DND-41 (cell line): ENCODE data around the gene ACTR10.
"Not testable (repeated sequence)": the region's sequence is repeated elsewhere in the genome, so short reads cannot be mapped to it uniquely, and the experiment has no call there.

Experiments
- ATAC-seq: fragments of 200-7000 bp; cut with Tn5 transposase; 3 replicates; pipeline ENCODE4 v1.9.1; 2021; ENCODE audit warnings: low read depth; ENCODE audit not compliant: insufficient read depth
- DNase-seq: peaks from one replicate; pipeline ENCODE4 v3.0.0-alpha.2; 2020
- H2AFZ ChIP-seq: 2 replicates; pipeline ENCODE4 v1.6.0; 2012; ENCODE audit warnings: low read depth, low read length
- H3K27ac ChIP-seq: 2 replicates; pipeline ENCODE4 v1.5.1; 2012; ENCODE audit warnings: low read length, inconsistent platforms
- H3K27me3 ChIP-seq: fragments of 200-600 bp; sonication (generic); 2 replicates; pipeline ENCODE4 v1.6.0; 2012; ENCODE audit warnings: low read length, mild to moderate bottlenecking, inconsistent platforms; ENCODE audit not compliant: insufficient read depth, poor library complexity
- H3K36me3 ChIP-seq: 2 replicates; pipeline ENCODE4 v1.5.1; 2012; ENCODE audit warnings: low read length, inconsistent platforms; ENCODE audit not compliant: insufficient read depth
- H3K4me1 ChIP-seq: 2 replicates; pipeline ENCODE4 v1.5.1; 2012; ENCODE audit warnings: mild to moderate bottlenecking, low read length; ENCODE audit not compliant: insufficient read depth
- H3K4me2 ChIP-seq: 2 replicates; pipeline ENCODE4 v1.6.0; 2012; ENCODE audit warnings: mild to moderate bottlenecking, moderate library complexity, low read length, inconsistent platforms; ENCODE audit not compliant: insufficient read depth
- H3K4me3 ChIP-seq, 2 experiments: fragments of 200-600 bp in 1 of 2; shearing (Covaris generic) in 1 of 2; 2 replicates each; pipeline ENCODE4 v1.5.1; 2012 to 2016; ENCODE audit warnings: inconsistent platforms in 2 of 2, low read length in 2 of 2, mild to moderate bottlenecking in 2 of 2, low read depth in 1 of 2, moderate library complexity in 1 of 2
- H3K79me2 ChIP-seq: 2 replicates; pipeline ENCODE4 v1.6.0; 2012; ENCODE audit warnings: low read length, inconsistent platforms; ENCODE audit not compliant: insufficient read depth
- H3K9ac ChIP-seq: 2 replicates; pipeline ENCODE4 v1.6.0; 2012; ENCODE audit warnings: low read depth, mild to moderate bottlenecking, inconsistent platforms, low read length, moderate library complexity
- H3K9me3 ChIP-seq: 2 replicates; pipeline ENCODE4 v1.5.1; 2012; ENCODE audit warnings: low read length, moderate library complexity, mild to moderate bottlenecking, inconsistent platforms; ENCODE audit not compliant: insufficient read depth, severe bottlenecking
- H4K20me1 ChIP-seq: 2 replicates; pipeline ENCODE4 v1.6.0; 2012; ENCODE audit warnings: low read length; ENCODE audit not compliant: insufficient read depth
- EZH2 ChIP-seq: IDR thresholded peaks from 3 replicates; pipeline ENCODE4 v1.6.1; 2012; ENCODE audit warnings: borderline replicate concordance, low read depth, mild to moderate bottlenecking, moderate library complexity, low read length, inconsistent platforms; ENCODE audit not compliant: severe bottlenecking
- TF ChIP-seq, protein P1 (sequence below): IDR thresholded peaks from 2 replicates; pipeline ENCODE4 v1.5.1; 2012; ENCODE audit warnings: borderline replicate concordance, low read length, moderate library complexity, mild to moderate bottlenecking; ENCODE audit not compliant: poor library complexity, severe bottlenecking; ENCODE audit errors: extremely low read depth

ACTR10 gene

GRCh38 chr14:58249611-58250010 lies 49.7 kb downstream of the ACTR10 start:
- TF ChIP-seq EZH2: no peak
- TF ChIP-seq, protein P1, sequence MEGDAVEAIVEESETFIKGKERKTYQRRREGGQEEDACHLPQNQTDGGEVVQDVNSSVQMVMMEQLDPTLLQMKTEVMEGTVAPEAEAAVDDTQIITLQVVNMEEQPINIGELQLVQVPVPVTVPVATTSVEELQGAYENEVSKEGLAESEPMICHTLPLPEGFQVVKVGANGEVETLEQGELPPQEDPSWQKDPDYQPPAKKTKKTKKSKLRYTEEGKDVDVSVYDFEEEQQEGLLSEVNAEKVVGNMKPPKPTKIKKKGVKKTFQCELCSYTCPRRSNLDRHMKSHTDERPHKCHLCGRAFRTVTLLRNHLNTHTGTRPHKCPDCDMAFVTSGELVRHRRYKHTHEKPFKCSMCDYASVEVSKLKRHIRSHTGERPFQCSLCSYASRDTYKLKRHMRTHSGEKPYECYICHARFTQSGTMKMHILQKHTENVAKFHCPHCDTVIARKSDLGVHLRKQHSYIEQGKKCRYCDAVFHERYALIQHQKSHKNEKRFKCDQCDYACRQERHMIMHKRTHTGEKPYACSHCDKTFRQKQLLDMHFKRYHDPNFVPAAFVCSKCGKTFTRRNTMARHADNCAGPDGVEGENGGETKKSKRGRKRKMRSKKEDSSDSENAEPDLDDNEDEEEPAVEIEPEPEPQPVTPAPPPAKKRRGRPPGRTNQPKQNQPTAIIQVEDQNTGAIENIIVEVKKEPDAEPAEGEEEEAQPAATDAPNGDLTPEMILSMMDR: no peak
- peaks cover 71% of the 10 kb centered on the region for H4K20me1 ChIP-seq
- no peak overlapping the region; the same call in 1 of the 2 replicates for H3K4me2 ChIP-seq
- H2AFZ ChIP-seq: no peak overlapping the region
- ATAC-seq (no peak), DNase-seq (no peak)
- H3K9ac ChIP-seq: no peak overlapping the region
- peaks cover 98% of the 10 kb centered on the region for H3K79me2 ChIP-seq
- no peaks in the 10 kb centered on the region for H3K27me3 ChIP-seq
- no peak overlapping the region for H3K4me3 ChIP-seq
- H3K9me3 ChIP-seq: no peaks in the 10 kb centered on the region
- H3K27ac ChIP-seq: no peak overlapping the region
- peaks cover 75% of the 10 kb centered on the region for H3K36me3 ChIP-seq
- peaks cover 27% of the 10 kb centered on the region for H3K4me1 ChIP-seq

GRCh38 chr14:58258156-58258555 lies 58.2 kb downstream of the ACTR10 start:
- H3K4me2 ChIP-seq: no peak overlapping the region
- no peak overlapping the region for H3K9ac ChIP-seq
- H3K9me3 ChIP-seq: no peaks in the 10 kb centered on the region
- H2AFZ ChIP-seq: no peak overlapping the region
- peaks cover 86% of the 10 kb centered on the region for H3K79me2 ChIP-seq
- no peaks in the 10 kb centered on the region for H3K27me3 ChIP-seq
- no peak overlapping the region for H3K27ac ChIP-seq
- no peak overlapping the region for H3K4me3 ChIP-seq
- peaks cover 24% of the 10 kb centered on the region for H4K20me1 ChIP-seq
- TF ChIP-seq EZH2: no peak
- TF ChIP-seq, protein P1: no peak
- no peaks in the 10 kb centered on the region for H3K4me1 ChIP-seq
- ATAC-seq: peak; percentile 41; the same call in 1 of the 3 replicates
- H3K36me3 ChIP-seq: peaks cover 97% of the 10 kb centered on the region
- no peak for DNase-seq

GRCh38 chr14:58262005-58262404 lies 62.1 kb downstream of the ACTR10 start:
- not testable (repeated sequence) for H3K9me3 ChIP-seq, H2AFZ ChIP-seq, H3K9ac ChIP-seq, H3K27ac ChIP-seq, H3K4me3 ChIP-seq, H3K4me1 ChIP-seq, DNase-seq, H3K4me2 ChIP-seq, H3K27me3 ChIP-seq, ATAC-seq
- H3K79me2 ChIP-seq: peaks cover 77% of the 10 kb centered on the region
- H4K20me1 ChIP-seq: peaks cover 14% of the 10 kb centered on the region; the same call in 1 of the 2 replicates
- H3K36me3 ChIP-seq: peaks cover 99% of the 10 kb centered on the region

DNA sequence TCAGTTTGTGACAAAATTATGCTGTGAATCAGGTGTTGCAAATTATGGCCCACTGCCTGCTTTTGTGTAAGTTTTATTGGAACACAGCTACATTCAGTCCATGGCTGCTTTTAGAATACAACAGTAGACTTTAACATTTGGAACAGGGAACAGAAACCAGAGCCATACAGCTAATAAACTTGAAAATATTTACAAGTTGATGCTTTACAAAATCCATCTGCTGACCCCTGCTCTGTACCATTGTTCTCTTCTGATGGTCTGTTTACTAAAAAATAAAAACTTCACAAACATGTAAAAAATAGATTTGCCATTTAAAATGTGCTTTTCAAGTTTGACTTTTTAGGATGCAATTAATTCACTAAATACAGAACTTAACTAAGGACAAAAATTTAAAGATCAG lies 65.5 kb downstream of the ACTR10 start:
- no peak overlapping the region for H3K4me2 ChIP-seq
- H3K4me3 ChIP-seq: no peak overlapping the region
- H3K27ac ChIP-seq: no peak overlapping the region
- no peak overlapping the region for H3K9ac ChIP-seq
- peaks cover 15% of the 10 kb centered on the region; the same call in 1 of the 2 replicates for H4K20me1 ChIP-seq
- no peak for TF ChIP-seq EZH2
- TF ChIP-seq, protein P1: no peak
- H3K36me3 ChIP-seq: peaks cover 99% of the 10 kb centered on the region
- no peaks in the 10 kb centered on the region for H3K4me1 ChIP-seq
- H3K9me3 ChIP-seq: no peaks in the 10 kb centered on the region
- H3K27me3 ChIP-seq: no peaks in the 10 kb centered on the region
- no peak for DNase-seq
- ATAC-seq: no peak
- H2AFZ ChIP-seq: no peak overlapping the region
- H3K79me2 ChIP-seq: peaks cover 82% of the 10 kb centered on the region
